ENCODE data around the gene KRT37. TPM values are rescaled to one million over a fixed set of nuclear protein-coding genes. Genes with fewer than 3 reads are reported as not detected.
"Not testable (repeated sequence)": the region's sequence is repeated elsewhere in the genome, so short reads cannot be mapped to it uniquely, and the experiment has no call there.

KRT37 gene
- total RNA-seq, 2 experiments from 2014 or later: not detected

- CTCF ChIA-PET: no interaction called here
- TF ChIP-seq CTCF (IDR thresholded peaks at IDR 0.05): no peak
- Mint-ChIP-seq H3K9me3 (peaks cover 2% of the 10 kb centered on the region), H3K36me3 (ENCODE audit: low read depth) (no peaks in the 10 kb centered on the region), H3K4me3 (no peak overlapping the region), H3K4me1 (ENCODE audit: low read depth) (peaks cover 13% of the 10 kb centered on the region), H3K27me3 (no peaks in the 10 kb centered on the region), H3K27ac (no peak overlapping the region)
- no peaks in the 10 kb centered on the region for H3K9me3 ChIP-seq (ENCODE audit: control insufficient read depth in 1 of 2, insufficient read depth in 1 of 2, low read length in 2 of 2)
- DNase-seq: no peak
- no peaks in the 10 kb centered on the region for H3K27me3 ChIP-seq (ENCODE audit: control insufficient read depth in 1 of 2, insufficient read depth in 2 of 2, low read length in 2 of 2)
- H3K4me1 ChIP-seq (ENCODE audit: insufficient read depth, low read length): peaks cover 5% of the 10 kb centered on the region
- intact Hi-C loops (cut with DNase I, micrococcal nuclease): no loop called here
- H3K36me3 ChIP-seq (ENCODE audit: insufficient read depth, low read length): no peaks in the 10 kb centered on the region
- H3K4me3 ChIP-seq (ENCODE audit: low read length): no peak overlapping the region
- H3K27ac ChIP-seq (ENCODE audit: low read depth in 1 of 2, low read length in 2 of 2): no peak overlapping the region
- no peak for ATAC-seq (ENCODE audit: poor library complexity)
- POLR2A ChIA-PET: no interaction called here
These were observed 28.0 kb downstream of the KRT37 start for GRCh38 chr17:41396340-41396739.

GRCh38 chr17:41395611-41396010 lies 28.8 kb downstream of the KRT37 start:
- POLR2A ChIA-PET: no interaction called here
- H3K36me3 Mint-ChIP-seq (ENCODE audit: low read depth): no peaks in the 10 kb centered on the region
- no peak for TF ChIP-seq CTCF (IDR thresholded peaks at IDR 0.05)

GRCh38 chr17:41395044-41395443 lies 29.3 kb downstream of the KRT37 start:
- DNase-seq; H3K9me3 Mint-ChIP-seq; H3K36me3 ChIP-seq (ENCODE audit: insufficient read depth, low read length); intact Hi-C loops (cut with DNase I, micrococcal nuclease); H3K9me3 ChIP-seq (ENCODE audit: control insufficient read depth in 1 of 2, insufficient read depth in 1 of 2, low read length in 2 of 2); H3K4me3 ChIP-seq (ENCODE audit: low read length); H3K27ac ChIP-seq (ENCODE audit: low read depth in 1 of 2, low read length in 2 of 2); H3K27ac Mint-ChIP-seq; H3K4me3 Mint-ChIP-seq; H3K27me3 ChIP-seq (ENCODE audit: control insufficient read depth in 1 of 2, insufficient read depth in 2 of 2, low read length in 2 of 2); POLR2A ChIA-PET; H3K4me1 ChIP-seq (ENCODE audit: insufficient read depth, low read length); ATAC-seq (ENCODE audit: poor library complexity); H3K27me3 Mint-ChIP-seq; H3K36me3 Mint-ChIP-seq (ENCODE audit: low read depth); CTCF ChIA-PET: not testable (repeated sequence)
- peaks cover 13% of the 10 kb centered on the region for H3K4me1 Mint-ChIP-seq (ENCODE audit: low read depth)

More at GRCh38 chr17:41395611-41396010, 28.8 kb downstream of the KRT37 start:
- H3K27me3 Mint-ChIP-seq: no peaks in the 10 kb centered on the region
- peaks cover 2% of the 10 kb centered on the region for H3K9me3 Mint-ChIP-seq
- Histone ChIP-seq H3K27me3 (ENCODE audit: control insufficient read depth in 1 of 2, insufficient read depth in 2 of 2, low read length in 2 of 2) (no peaks in the 10 kb centered on the region), H3K4me1 (ENCODE audit: insufficient read depth, low read length) (peaks cover 5% of the 10 kb centered on the region), H3K9me3 (ENCODE audit: control insufficient read depth in 1 of 2, insufficient read depth in 1 of 2, low read length in 2 of 2) (no peaks in the 10 kb centered on the region), H3K27ac (ENCODE audit: low read depth in 1 of 2, low read length in 2 of 2) (no peak overlapping the region), H3K4me3 (ENCODE audit: low read length) (no peak overlapping the region), H3K36me3 (ENCODE audit: insufficient read depth, low read length) (no peaks in the 10 kb centered on the region)
- H3K27ac Mint-ChIP-seq: no peak overlapping the region
- H3K4me1 Mint-ChIP-seq (ENCODE audit: low read depth): peaks cover 13% of the 10 kb centered on the region
- ATAC-seq (ENCODE audit: poor library complexity): no peak
- CTCF ChIA-PET: no interaction called here
- intact Hi-C loops (cut with DNase I, micrococcal nuclease): no loop called here
- no peak for DNase-seq
- no peak overlapping the region for H3K4me3 Mint-ChIP-seq

- ATAC-seq (ENCODE audit: poor library complexity): no peak
- Histone ChIP-seq H3K4me3 (ENCODE audit: low read length) (no peak overlapping the region), H3K9me3 (ENCODE audit: control insufficient read depth in 1 of 2, insufficient read depth in 1 of 2, low read length in 2 of 2) (no peaks in the 10 kb centered on the region), H3K27me3 (ENCODE audit: control insufficient read depth in 1 of 2, insufficient read depth in 2 of 2, low read length in 2 of 2) (no peaks in the 10 kb centered on the region), H3K27ac (ENCODE audit: low read depth in 1 of 2, low read length in 2 of 2) (no peak overlapping the region), H3K36me3 (ENCODE audit: insufficient read depth, low read length) (no peaks in the 10 kb centered on the region), H3K4me1 (ENCODE audit: insufficient read depth, low read length) (peaks cover 4% of the 10 kb centered on the region)
- Mint-ChIP-seq H3K9me3 (peaks cover 2% of the 10 kb centered on the region), H3K27ac (no peak overlapping the region), H3K27me3 (peaks cover 4% of the 10 kb centered on the region), H3K4me1 (ENCODE audit: low read depth) (peaks cover 7% of the 10 kb centered on the region), H3K36me3 (ENCODE audit: low read depth) (no peaks in the 10 kb centered on the region), H3K4me3 (no peak overlapping the region)
- ChIA-PET POLR2A (no interaction called here), CTCF (no interaction called here)
- TF ChIP-seq CTCF (IDR thresholded peaks at IDR 0.05): no peak
- intact Hi-C loops (cut with DNase I, micrococcal nuclease): no loop called here
- no peak for DNase-seq
These were observed 30.0 kb downstream of the KRT37 start for GRCh38 chr17:41394254-41394996.
